ENCODE data around the gene SART3. TPM values are rescaled to one million over a fixed set of nuclear protein-coding genes. Genes with fewer than 3 reads are reported as not detected.

SART3 gene
- total and polyA plus RNA-seq, 9 donors, result 27.9 to 55.3 (median 46.8) TPM

DNA sequence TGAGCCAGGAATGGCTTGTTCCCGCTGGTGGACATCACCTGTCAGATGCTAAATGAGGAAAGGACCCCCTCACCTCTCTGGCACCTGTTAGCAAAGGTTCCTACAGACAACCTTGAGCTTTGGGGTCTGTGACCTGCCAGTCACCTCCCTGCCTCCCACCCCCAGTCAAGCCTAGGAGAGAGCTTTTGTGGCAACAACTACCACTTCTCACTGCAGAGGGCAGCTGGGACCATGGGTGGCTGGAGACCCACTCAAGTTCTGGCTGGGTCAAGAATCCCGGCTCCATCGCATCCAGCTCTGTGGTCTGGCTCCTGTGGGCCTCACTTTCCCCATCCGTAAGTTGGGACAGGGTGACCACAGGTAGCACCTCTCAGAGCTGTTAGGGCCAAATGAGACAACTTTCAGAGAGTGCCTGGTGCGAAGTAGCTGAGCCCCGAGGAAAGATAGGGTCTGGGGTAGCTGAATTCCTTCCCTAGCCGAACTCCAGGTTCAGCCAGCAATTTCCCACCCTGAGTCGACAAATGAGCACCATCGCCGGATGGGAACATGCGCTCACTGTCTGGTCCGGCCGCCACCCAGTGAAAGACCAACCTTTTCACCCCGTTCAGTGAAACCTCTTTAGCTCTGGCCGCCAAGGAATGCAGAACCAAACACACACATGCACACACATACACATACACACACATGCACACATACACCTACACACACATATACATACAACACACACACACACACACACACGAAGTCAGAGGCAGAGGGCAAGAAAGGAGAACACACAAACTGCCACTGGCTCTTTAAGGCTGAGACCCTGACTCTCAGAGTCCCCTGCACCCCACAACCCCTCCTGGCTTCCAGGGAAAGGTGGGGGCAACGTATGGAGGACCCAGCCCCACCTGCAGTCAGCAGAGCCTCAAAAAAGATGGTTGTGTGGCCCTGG is 35.0 kb upstream of the SART3 start:
- no peaks in the 10 kb centered on the region for H3K4me1 ChIP-seq (ENCODE audit: insufficient read depth)
- H3K27ac ChIP-seq, result no peak overlapping the region
- H3K4me3 ChIP-seq, result no peak overlapping the region
- intact Hi-C loops (cut with DNase I), result no loop called here
- 68 to 76% (median 75%) methylated on average over 17 of the region's 17 CpGs for WGBS, 3 donors
- no peak for DNase-seq
- no peaks in the 10 kb centered on the region for H3K36me3 ChIP-seq
- no peak for TF ChIP-seq POLR2A (IDR thresholded peaks at IDR 0.05)
- TF ChIP-seq, protein P1, sequence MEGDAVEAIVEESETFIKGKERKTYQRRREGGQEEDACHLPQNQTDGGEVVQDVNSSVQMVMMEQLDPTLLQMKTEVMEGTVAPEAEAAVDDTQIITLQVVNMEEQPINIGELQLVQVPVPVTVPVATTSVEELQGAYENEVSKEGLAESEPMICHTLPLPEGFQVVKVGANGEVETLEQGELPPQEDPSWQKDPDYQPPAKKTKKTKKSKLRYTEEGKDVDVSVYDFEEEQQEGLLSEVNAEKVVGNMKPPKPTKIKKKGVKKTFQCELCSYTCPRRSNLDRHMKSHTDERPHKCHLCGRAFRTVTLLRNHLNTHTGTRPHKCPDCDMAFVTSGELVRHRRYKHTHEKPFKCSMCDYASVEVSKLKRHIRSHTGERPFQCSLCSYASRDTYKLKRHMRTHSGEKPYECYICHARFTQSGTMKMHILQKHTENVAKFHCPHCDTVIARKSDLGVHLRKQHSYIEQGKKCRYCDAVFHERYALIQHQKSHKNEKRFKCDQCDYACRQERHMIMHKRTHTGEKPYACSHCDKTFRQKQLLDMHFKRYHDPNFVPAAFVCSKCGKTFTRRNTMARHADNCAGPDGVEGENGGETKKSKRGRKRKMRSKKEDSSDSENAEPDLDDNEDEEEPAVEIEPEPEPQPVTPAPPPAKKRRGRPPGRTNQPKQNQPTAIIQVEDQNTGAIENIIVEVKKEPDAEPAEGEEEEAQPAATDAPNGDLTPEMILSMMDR (IDR thresholded peaks at IDR 0.05), result no peak
- no peak for TF ChIP-seq EP300 (IDR thresholded peaks at IDR 0.05)
- no peaks in the 10 kb centered on the region for H3K9me3 ChIP-seq
- H3K27me3 ChIP-seq, result no peaks in the 10 kb centered on the region

DNA sequence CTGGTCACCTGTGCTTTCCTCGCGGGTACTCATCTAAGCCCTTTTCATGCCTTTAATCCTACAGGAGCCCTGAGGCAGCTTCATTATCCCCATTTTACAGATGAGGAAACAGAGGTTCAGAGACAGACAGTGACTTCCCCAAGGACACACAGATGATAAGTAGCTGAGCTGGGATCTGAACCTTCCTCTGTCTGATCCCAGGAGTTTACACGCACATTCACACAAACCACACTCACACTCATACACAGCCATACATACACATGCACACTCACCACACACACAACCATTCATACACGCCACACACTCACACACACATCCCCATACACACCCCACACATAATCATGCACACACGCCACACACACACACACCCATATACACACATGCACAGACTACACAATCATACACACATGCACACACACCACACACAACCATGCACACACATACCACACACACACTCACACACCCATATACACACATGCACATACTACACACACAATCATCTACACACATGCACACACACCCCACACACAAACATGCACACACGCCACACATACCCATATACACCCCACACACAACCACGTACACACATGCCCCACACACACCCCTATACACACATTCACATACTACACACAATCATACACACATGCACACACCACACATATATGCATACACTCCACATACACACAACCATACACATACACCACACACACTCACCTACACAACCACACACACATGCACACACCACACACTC is 34.2 kb upstream of the SART3 start:
- Histone ChIP-seq H3K36me3 (no peaks in the 10 kb centered on the region), H3K4me1 (ENCODE audit: insufficient read depth) (no peaks in the 10 kb centered on the region), H3K27ac (no peak overlapping the region), H3K4me3 (no peak overlapping the region), H3K27me3 (no peaks in the 10 kb centered on the region), H3K9me3 (no peaks in the 10 kb centered on the region)
- intact Hi-C loops (cut with DNase I), result no loop called here
- DNase-seq, result no peak
- TF ChIP-seq POLR2A (IDR thresholded peaks at IDR 0.05) (no peak), EP300 (IDR thresholded peaks at IDR 0.05) (no peak)
- TF ChIP-seq, protein P1 (IDR thresholded peaks at IDR 0.05), result no peak
- 93 to 98% (median 96%) methylated on average over 7 of the region's 7 CpGs for WGBS, 3 donors

DNA sequence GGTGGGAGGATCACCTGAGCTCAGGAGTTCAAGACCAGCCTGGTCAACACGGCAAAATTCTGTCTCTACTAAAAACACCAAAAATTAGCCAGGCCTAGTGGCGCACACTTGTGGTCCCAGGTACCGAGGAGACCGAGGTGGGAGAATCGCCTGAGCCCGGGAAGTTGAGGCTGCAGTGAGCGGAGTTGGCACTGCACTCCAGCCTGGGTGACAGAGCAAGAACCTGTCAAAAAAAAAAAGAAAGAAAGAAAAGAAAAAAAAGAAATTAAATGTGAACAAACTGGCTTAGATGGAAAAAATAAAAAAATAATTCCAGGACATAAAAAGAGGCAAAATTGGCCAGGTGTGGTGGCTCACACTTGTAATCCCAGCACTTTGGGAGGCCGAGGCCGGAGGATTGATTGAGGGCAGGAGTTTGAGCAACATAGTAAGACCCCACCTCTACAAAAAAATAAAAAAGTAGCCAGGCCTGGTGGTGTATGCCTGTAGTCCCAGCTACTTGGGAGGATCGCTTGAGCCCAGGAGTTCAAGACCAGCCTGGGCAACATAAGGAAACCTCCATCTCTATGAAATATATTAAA is 33.4 kb upstream of the SART3 start:
- no peak for DNase-seq
- 95 to 97% (median 97%) methylated on average over 10 of the region's 10 CpGs for WGBS, 3 donors
- intact Hi-C loops (cut with DNase I), result no loop called here
- no peaks in the 10 kb centered on the region for H3K9me3 ChIP-seq
- H3K27ac ChIP-seq, result no peak overlapping the region
- no peaks in the 10 kb centered on the region for H3K27me3 ChIP-seq
- no peak for TF ChIP-seq POLR2A (IDR thresholded peaks at IDR 0.05)
- TF ChIP-seq, protein P1 (IDR thresholded peaks at IDR 0.05), result no peak
- no peak for TF ChIP-seq EP300 (IDR thresholded peaks at IDR 0.05)
- H3K36me3 ChIP-seq, result no peaks in the 10 kb centered on the region
- H3K4me3 ChIP-seq, result no peak overlapping the region
- no peaks in the 10 kb centered on the region for H3K4me1 ChIP-seq (ENCODE audit: insufficient read depth)

DNA sequence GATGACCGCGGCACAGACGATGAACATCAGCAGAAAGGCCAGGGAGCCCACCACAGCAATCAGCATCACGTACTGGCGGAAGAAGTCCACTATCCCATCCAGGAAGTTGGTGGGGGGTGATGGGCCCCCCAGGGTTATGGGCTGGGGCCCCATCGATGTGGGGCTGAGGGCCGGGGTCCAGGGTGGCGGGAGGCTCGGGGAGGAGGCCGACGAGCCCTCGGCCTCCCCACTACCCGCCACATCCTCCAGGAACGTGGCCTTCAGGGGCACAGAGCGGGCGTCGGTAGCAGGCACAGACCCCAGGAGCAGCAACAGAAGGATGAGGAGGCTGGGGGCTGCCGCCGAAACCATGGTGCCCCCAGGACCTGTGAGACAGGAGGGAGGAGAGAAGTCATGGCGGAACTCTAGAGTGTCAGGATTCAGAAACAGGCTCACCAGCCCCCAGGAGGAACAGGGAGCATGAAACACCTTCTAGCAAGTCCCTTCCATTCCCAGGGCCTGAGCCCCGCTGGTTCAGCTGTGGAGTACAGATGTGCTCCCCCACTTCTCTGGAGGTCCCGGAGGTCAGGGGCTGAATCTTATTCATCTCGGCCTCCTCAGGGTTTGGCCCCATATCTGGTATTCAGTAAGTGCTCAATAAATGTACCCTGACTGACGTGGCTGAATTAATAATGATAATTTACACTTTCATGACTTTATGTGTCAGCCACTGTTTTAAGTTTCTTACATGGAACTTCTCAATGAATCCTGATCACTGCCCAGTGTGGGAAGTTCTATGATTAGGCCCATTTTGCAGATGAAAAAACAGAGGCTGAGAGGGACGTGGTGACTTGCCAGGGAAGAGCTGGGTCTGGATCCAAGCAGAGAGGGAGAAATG is 31.3 kb upstream of the SART3 start:
- intact Hi-C loops (cut with DNase I), result no loop called here
- H3K36me3 ChIP-seq, result no peaks in the 10 kb centered on the region
- no peaks in the 10 kb centered on the region for H3K9me3 ChIP-seq
- H3K4me3 ChIP-seq, result no peak overlapping the region
- WGBS, 3 donors, result 94 to 96% (median 95%) methylated on average over 25 of the region's 25 CpGs
- H3K27ac ChIP-seq, result no peak overlapping the region
- no peak for DNase-seq
- H3K4me1 ChIP-seq (ENCODE audit: insufficient read depth), result no peaks in the 10 kb centered on the region
- no peaks in the 10 kb centered on the region for H3K27me3 ChIP-seq
- TF ChIP-seq EP300 (IDR thresholded peaks at IDR 0.05) (no peak), POLR2A (IDR thresholded peaks at IDR 0.05) (no peak)
- TF ChIP-seq, protein P1 (IDR thresholded peaks at IDR 0.05), result no peak
